Fibroblast of lung (primary cell): ENCODE data around the gene CELA1. TPM values are rescaled to one million over a fixed set of nuclear protein-coding genes. Genes with fewer than 3 reads are reported as not detected.

ENCODE experiments used
- DNase-seq, 2 donors: peaks; one replicate each; pipeline versions ENCODE4 v3.0.0 to v3.0.0-alpha.2; 2010; ENCODE audit warnings: low read depth in 2 of 2
- H2AFZ ChIP-seq: 2 replicates; pipeline ENCODE4 v1.5.1; 2012; ENCODE audit warnings: low read length, control low read depth, inconsistent platforms
- H3K27ac ChIP-seq: 2 replicates; pipeline ENCODE4 v1.5.1; 2011; ENCODE audit warnings: low read length, control low read depth; ENCODE audit not compliant: insufficient read depth
- H3K27me3 ChIP-seq: 2 replicates; pipeline ENCODE4 v1.5.1; 2011; ENCODE audit warnings: mild to moderate bottlenecking, low read length; ENCODE audit not compliant: control insufficient read depth, insufficient read depth
- H3K36me3 ChIP-seq: 2 replicates; pipeline ENCODE4 v1.5.1; 2011; ENCODE audit warnings: low read length; ENCODE audit not compliant: control insufficient read depth, insufficient read depth
- H3K4me1 ChIP-seq: 2 replicates; pipeline ENCODE4 v1.5.1; 2011; ENCODE audit warnings: low read length; ENCODE audit not compliant: control insufficient read depth, insufficient read depth; ENCODE audit errors: extremely low read depth
- H3K4me2 ChIP-seq: 2 replicates; pipeline ENCODE4 v1.5.1; 2011; ENCODE audit warnings: low read length, control low read depth; ENCODE audit not compliant: insufficient read depth; ENCODE audit errors: extremely low read depth
- H3K4me3 ChIP-seq, 4 experiments: fragments of 200-600 bp in 1 of 4; sonication (generic) in 1 of 4; replicated peaks in 1 of 4; 2 replicates each; pipeline ENCODE4 v1.5.1; 2011 to 2016; ENCODE audit warnings: low read length in 4 of 4, low read depth in 3 of 4, mild to moderate bottlenecking in 3 of 4, control low read depth in 2 of 4, inconsistent platforms in 1 of 4, mixed read lengths in 1 of 4; ENCODE audit not compliant: insufficient read depth in 1 of 4; ENCODE audit errors: control extremely low read depth in 1 of 4
- H3K79me2 ChIP-seq: 2 replicates; pipeline ENCODE4 v1.5.1; 2012; ENCODE audit warnings: mild to moderate bottlenecking, low read length, inconsistent platforms; ENCODE audit not compliant: control insufficient read depth, insufficient read depth
- H3K9ac ChIP-seq: 2 replicates; pipeline ENCODE4 v1.5.1; 2011; ENCODE audit warnings: mild to moderate bottlenecking, low read length, control low read depth; ENCODE audit not compliant: insufficient read depth
- H3K9me3 ChIP-seq: 2 replicates; pipeline ENCODE4 v1.5.1; 2012; ENCODE audit warnings: low read depth, low read length; ENCODE audit not compliant: control insufficient read depth, insufficient read depth
- H4K20me1 ChIP-seq: 2 replicates; pipeline ENCODE4 v1.5.1; 2011; ENCODE audit warnings: low read length; ENCODE audit not compliant: control insufficient read depth, insufficient read depth; ENCODE audit errors: extremely low read depth
- EZH2 ChIP-seq: IDR thresholded peaks from 2 replicates; pipeline ENCODE4 v1.5.1; 2012; ENCODE audit warnings: low read length, control low read depth, mild to moderate bottlenecking; ENCODE audit errors: missing control alignments
- polyA plus RNA-seq, 2 donors: library from polyadenylated mRNA; depleted of rRNA in 1 of 2; stranded (reverse) in 1 of 2; unstranded in 1 of 2; fragments of >200 nt; gene quantifications; 2 replicates each; pipeline ENCODE4 v1.2.1, GENCODE V29; 2011 to 2012; ENCODE audit warnings: missing spikeins in 1 of 2
- total RNA-seq: library from RNA; depleted of rRNA; stranded (reverse); fragments of >200 nt; gene quantifications from 2 replicates; pipeline ENCODE4 v1.2.1, GENCODE V29; 2014
- TF ChIP-seq, protein P1 (sequence below), 2 donors: IDR thresholded peaks in 1 of 2; conservative IDR thresholded peaks in 1 of 2; 1 replicate in 1 of 2; 2 replicates in 1 of 2; pipeline ENCODE4 v1.5.1; 2011 to 2012; ENCODE audit warnings: low read length in 2 of 2, control low read depth in 1 of 2, inconsistent platforms in 1 of 2, low read depth in 1 of 2, mild to moderate bottlenecking in 1 of 2

The CELA1 gene
- total and polyA plus RNA-seq, 2 donors (not counting 1 experiment from before 2014, with no cell fraction given): not detected

DNA sequence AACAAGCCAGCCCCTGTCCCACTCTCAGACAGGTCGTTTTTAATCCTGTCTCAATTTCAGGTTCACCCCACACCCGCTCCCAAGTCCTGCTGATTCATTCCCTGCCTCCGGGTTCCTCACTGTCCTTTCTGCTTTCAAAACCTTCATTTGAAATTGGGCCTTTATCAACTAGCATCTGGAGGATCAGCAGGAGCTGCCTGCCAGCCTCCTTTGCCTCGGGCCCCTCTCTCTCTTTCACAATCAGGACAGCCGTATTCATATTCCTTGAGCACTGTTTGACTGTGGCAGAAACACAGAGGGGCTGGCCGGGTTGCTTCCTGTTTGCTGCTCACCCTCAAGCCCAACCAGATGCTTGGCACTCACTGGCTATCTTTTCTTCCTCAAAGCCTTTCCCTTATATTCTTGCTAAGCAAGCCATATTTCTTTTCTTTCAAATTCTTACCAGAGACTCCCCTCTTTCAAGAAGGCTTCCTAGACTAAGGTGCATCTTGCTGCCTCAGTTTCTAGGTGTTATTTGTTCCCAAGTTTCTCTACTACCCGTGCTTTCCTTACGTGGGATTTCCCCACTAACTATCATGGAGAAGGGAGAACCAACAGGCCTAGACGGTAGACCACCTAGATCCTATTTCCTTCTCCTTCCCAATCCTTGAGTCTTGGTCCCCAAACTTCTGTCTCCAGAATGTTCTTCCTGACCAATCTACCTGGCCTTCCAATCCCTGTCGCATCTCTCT, 41.8 kb upstream of the CELA1 start:
- DNase-seq: peak; percentile 50 to 82
- Histone ChIP-seq H3K9ac (no peak overlapping the region), H3K4me3 (no peak overlapping the region), H2AFZ (no peak overlapping the region), H3K4me2 (peak overlapping the region; percentile 68), H3K36me3 (no peaks in the 10 kb centered on the region), H3K79me2 (peaks cover 5% of the 10 kb centered on the region), H4K20me1 (no peaks in the 10 kb centered on the region), H3K9me3 (no peaks in the 10 kb centered on the region), H3K4me1 (peaks cover 28% of the 10 kb centered on the region), H3K27me3 (no peaks in the 10 kb centered on the region), H3K27ac (peak overlapping the region; percentile 46)
- no peak for TF ChIP-seq EZH2
- TF ChIP-seq, protein P1, sequence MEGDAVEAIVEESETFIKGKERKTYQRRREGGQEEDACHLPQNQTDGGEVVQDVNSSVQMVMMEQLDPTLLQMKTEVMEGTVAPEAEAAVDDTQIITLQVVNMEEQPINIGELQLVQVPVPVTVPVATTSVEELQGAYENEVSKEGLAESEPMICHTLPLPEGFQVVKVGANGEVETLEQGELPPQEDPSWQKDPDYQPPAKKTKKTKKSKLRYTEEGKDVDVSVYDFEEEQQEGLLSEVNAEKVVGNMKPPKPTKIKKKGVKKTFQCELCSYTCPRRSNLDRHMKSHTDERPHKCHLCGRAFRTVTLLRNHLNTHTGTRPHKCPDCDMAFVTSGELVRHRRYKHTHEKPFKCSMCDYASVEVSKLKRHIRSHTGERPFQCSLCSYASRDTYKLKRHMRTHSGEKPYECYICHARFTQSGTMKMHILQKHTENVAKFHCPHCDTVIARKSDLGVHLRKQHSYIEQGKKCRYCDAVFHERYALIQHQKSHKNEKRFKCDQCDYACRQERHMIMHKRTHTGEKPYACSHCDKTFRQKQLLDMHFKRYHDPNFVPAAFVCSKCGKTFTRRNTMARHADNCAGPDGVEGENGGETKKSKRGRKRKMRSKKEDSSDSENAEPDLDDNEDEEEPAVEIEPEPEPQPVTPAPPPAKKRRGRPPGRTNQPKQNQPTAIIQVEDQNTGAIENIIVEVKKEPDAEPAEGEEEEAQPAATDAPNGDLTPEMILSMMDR (conservative IDR thresholded peaks at IDR 0.05 in 1 of 2, IDR thresholded peaks at IDR 0.05 in 1 of 2; ENCODE audit: low read depth in 1 of 2, low read length in 2 of 2): no peak

GRCh38 chr12:51386351-51386750, 39.9 kb upstream of the CELA1 start:
- no peak for DNase-seq
- Histone ChIP-seq H2AFZ (no peak overlapping the region), H3K9ac (no peak overlapping the region), H3K4me3 (no peak overlapping the region), H3K4me1 (peaks cover 26% of the 10 kb centered on the region), H3K79me2 (peaks cover 4% of the 10 kb centered on the region), H3K36me3 (peaks cover 2% of the 10 kb centered on the region), H3K9me3 (no peaks in the 10 kb centered on the region), H3K27me3 (no peaks in the 10 kb centered on the region), H3K4me2 (no peak overlapping the region), H4K20me1 (no peaks in the 10 kb centered on the region), H3K27ac (no peak overlapping the region)
- no peak for TF ChIP-seq EZH2
- TF ChIP-seq, protein P1 (conservative IDR thresholded peaks at IDR 0.05 in 1 of 2, IDR thresholded peaks at IDR 0.05 in 1 of 2; ENCODE audit: low read depth in 1 of 2, low read length in 2 of 2): no peak

- no peaks in the 10 kb centered on the region for H3K79me2 ChIP-seq
- no peaks in the 10 kb centered on the region for H4K20me1 ChIP-seq
- peaks cover 7% of the 10 kb centered on the region for H3K36me3 ChIP-seq
- no peak overlapping the region for H3K4me2 ChIP-seq
- no peak overlapping the region for H3K27ac ChIP-seq
- no peak overlapping the region for H2AFZ ChIP-seq
- no peaks in the 10 kb centered on the region for H3K27me3 ChIP-seq
- no peaks in the 10 kb centered on the region for H3K9me3 ChIP-seq
- H3K4me3 ChIP-seq: no peak overlapping the region
- peaks cover 2% of the 10 kb centered on the region for H3K4me1 ChIP-seq
- DNase-seq: no peak
- TF ChIP-seq EZH2: no peak
- TF ChIP-seq, protein P1 (conservative IDR thresholded peaks at IDR 0.05 in 1 of 2, IDR thresholded peaks at IDR 0.05 in 1 of 2; ENCODE audit: low read depth in 1 of 2, low read length in 2 of 2): no peak
- H3K9ac ChIP-seq: no peak overlapping the region
Measured at GRCh38 chr12:51383269-51383905, 36.9 kb upstream of the CELA1 start.
